Inferior parietal cortex (tissue), 1 donor: ENCODE results near the gene FUBP1.
A peak's percentile ranks its signal among the peaks of the same experiment; 100 is the strongest.
"Not testable (repeated sequence)": the region's sequence is repeated elsewhere in the genome, so short reads cannot be mapped to it uniquely, and the experiment has no call there.

Experiments used
- DNase-seq: peaks from one replicate; pipeline ENCODE4 v3.0.0-alpha.2; 2016; ENCODE audit errors: extremely low spot score

FUBP1 gene

DNA sequence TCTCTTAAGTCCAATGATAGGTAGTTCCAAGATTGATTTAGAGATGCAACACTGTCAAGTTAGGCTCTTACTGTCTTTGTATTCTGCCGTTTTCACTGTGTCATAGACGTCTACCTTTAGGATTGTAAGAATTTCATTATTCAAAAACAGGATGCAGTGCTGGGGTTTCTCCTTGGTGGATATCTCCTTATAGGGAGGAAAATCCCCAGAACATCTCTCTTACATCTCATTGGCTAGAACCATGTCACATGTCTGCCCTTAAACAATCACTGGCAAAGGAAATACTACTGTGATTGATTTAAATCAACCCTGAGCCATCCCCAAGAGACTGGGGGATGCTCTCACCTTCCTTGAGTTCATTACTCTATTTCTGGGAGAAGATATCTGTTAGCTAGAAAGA is 10.9 kb upstream of the FUBP1 start:
- DNase-seq = no peak

DNA sequence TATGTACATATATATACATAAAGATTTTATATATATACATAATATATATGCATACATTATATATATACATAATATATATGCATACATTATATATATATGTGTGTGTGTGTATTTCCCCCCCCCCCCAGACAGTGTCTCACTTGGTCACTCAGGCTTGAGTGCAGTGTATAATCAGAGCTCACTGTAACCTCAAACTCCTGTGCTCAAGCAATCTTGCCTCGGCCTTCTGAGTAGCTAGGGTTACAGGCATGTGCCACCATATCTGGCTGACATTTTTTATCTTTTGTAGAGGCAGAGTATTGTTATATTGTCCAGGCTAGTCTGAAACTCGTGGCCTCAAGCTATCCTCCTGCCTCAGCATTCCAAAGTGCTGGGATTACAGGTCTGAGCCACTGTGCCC is 9.0 kb upstream of the FUBP1 start:
- DNase-seq = no peak

DNA sequence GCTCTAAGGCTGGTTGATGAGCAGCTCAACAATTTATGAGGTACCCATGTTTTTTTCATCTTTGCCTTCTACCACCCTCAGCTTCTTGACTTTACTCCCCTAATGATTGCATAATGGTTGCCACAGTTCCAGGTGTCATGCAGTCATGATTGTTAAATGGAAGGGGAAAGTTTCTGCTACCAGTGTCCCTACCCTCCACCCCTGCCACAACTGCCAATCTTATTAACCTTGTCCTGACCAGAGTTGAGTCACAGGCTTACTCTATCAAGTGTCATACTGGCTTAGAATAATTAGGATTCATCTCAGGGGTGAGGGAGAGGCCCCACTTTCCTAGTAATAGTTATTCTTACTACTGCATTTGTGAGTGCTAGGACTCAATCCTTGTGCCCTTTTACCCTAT is 7.9 kb upstream of the FUBP1 start:
- DNase-seq = no peak

DNA sequence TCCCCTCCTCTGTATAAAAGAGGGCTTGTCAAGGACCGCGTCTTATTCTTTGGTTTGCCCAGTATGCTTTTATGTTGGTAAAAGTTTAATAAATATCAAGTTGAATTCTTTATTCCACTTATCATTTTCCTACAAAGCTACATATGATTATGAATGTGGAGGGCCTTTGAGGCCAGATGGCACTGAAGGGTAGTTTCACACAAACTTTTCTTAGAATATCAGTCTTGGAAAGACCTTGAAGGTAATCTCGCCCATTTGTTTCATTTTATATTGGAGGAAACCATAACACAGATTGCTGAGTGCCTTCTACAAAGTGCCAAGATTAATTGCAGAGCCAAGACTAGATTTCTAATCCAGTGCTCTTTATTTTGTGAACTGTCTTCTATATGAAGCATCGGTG is 5.8 kb upstream of the FUBP1 start:
- no peak for DNase-seq

DNA sequence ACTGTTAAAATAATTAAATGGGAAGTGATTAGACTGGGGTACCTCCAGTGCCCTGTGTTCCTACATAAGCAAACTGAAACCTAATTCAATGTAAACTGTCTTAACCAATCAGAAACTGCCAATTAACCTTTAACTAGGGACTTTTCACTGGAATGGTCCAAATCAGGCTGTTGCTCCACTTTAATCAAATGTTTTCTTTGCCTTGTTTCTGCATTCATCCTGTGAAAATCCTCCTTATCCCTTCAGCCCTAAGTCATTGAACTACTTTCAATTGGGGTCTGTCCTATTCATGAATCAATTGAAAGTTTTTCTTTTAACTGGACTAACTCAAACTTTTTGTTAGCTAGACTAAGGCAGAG is 5.1 kb upstream of the FUBP1 start:
- DNase-seq = no peak

DNA sequence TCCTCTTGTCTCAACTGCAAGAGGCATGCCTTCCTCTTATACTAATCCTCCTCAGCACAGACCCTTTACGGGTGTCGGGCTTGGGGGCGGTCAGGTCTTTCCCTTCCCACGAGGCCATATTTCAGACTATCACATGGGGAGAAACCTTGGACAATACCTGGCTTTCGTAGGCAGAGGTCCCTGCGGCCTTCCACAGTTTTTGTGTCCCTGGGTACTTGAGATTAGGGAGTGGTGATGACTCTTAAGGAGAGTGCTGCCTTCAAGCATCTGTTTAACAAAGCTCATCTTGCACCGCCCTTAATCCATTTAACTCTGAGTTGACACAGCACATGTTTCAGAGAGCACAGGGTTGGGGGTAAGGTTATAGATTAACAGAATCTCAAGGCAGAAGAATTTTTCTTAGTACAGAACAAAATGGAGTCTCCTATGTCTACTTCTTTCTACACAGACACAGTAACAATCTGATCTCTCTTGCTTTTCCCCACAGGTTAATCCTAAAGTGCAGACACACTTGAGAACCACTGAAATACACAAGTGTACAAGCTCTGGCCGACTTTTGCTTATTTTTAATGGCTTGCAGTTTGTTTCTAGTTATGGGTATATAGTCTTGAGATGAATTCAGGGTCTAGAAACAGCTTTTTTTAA is 4.6 kb upstream of the FUBP1 start:
- not testable (repeated sequence) for DNase-seq

DNA sequence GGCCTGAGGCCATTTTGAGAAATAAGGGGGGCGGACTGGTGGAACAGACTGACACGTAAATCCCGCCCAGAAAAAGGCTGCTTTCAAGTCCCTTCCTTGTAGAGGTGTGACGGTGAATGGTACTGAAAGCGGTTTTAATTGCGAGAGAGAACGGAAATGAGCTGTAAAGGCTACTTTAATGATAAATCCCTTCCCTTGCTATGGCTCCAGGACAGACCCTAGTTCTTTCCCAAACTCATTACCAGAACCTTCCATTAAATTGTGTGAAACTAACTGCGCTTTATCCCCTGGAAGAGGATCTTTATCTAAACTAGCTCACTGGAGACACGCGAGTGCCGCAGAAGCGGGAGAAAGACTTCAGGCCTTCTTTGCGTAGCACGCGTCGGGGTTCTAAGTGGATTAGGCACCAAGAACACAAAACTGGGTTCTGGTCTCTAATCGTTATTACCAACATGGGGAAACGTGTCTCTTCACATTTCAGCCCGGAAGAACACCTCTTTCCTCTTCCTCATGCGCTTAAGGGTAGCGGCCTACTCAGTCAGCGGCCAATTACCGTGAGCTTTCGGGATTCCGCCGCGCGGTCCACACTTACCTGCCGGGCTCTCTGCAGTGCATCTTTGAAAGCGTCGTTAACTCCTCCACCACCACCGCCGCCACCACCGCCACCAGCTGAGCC is 441 bp downstream of the FUBP1 start:
- peak; percentile 71 for DNase-seq

DNA sequence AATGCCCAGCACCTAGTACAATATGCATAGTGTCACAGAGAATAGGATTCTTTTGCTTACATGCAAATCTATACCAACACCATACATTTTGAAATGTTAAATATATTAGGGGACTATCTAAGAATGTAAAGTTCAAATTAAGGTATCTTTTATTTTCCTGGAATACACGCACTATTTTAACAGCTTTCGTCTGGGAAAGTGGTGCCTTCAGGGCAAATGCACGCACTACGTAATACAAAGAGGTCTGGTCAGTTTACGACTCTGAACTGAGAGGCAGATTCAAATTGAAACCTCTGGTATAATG is 931 bp downstream of the FUBP1 start:
- no peak for DNase-seq

DNA sequence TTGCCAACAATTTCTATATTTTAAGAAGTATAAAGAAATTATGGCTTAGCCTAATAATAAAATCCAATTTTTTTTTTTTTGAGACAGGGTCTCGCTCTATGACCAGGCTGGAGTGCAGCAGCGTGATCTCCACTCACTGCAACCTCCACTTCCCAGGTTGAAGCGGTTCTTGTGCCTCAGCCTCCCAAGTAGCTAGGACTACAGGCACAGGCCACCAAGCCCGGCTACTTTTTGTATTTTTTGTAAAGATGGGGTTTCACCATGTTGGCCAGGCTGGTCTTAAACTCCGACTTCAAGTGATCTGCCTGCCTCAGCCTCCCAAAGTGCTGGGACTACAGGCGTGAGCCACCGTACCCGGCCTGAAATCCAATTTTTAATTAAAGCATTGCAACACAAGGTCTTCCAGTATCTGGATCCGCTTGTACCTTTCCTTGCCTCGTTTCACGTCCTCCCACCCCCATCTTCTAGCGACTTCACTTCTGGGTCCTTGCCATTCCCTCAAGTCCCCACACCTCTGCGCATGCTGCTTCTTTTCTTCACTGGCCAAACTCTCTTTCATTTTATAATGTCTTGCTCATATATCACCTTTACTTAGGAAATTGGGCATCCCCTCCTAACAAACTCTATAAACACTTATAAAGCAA is 2.3 kb downstream of the FUBP1 start:
- DNase-seq = no peak

DNA sequence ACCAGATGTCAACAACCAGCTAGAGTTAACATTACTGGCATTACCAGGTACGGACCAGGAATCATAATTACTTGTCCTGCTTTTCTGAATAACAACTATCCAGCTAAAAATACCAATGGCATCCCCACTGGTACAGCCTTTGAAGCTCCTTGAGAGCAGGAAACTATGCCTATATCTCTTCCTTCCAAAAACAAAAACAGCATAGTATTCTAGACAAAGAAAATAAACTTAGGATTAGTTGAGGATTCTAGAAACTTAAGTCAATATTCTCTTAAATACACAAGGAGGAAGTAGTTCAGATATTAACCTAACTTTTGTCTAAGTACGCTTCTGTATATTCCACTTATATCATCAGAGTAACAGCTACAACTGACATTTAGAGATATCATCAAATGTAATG is 3.0 kb downstream of the FUBP1 start:
- DNase-seq = no peak

DNA sequence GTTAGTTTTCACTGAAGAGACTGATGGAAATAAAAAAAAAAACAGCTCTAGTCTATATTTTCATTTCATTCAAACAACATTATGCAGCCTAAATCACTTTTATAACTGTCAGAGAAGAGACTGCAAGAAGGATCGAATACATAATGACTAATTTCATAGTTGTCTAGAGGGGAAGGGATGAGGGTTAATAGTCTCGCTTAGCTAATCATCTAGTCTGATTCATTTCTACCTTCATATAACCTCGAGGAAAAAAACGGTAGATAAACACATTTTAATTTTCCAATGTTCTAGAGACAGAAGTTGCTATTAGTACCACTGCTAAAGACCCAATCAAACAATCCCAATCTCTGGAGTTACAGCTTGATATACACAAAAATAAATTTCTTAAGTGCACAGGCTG is 3.5 kb downstream of the FUBP1 start:
- no peak for DNase-seq

DNA sequence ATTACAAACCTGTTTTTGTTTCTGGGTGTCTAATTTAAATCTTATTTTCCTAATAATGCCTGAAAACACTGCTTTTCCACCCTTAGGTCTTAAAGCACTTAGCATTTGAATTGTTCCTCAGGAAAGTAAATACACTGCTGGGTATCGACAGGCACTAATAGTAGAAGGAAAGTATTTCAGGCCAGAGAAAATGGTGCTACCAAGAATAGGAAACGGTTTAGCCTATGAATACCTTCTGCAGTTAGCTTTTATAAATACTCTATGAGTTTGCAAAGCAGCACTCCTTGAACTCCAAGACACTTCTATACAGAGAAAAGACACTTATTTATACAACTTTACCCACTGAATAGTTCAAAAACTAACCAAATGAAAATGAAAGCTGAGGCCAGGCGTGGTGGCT is 6.8 kb downstream of the FUBP1 start:
- DNase-seq = no peak

DNA sequence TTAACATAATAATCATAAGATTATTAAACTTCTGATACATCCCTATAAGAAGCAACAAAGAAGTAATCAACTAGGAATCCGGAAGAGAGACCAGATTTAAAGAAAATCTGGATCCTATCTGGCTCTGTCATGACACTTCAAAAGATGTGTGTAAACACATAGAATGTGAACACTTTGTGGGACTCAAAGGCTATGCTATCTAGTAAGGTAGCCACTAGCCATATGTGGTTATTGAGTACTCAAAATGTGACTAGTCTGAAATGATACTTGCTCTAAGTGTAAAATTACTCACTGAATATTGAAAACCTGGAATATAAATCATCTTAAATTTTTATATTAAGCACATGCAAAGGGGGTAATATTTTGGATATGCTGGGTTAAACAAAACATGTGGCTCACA is 8.7 kb downstream of the FUBP1 start:
- DNase-seq = no peak

DNA sequence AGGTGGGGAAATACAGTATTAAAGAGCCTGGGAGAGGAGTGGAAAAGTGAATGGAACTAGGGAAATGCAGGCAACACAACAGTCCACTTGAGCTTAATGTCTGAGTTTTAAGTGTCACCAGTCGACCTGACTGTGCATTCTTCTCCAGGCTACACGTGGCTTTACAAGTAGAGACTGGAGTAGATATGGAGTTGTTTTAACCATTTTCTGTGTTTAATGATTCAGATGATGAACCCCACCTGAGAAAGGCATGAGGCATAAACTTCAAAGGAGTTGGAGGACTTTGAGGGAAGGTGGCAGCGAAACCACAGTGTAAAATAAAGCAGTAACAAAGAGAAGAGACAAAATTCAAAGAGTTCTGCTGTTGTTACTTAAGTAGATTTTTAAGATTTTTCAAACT is 12.6 kb downstream of the FUBP1 start:
- no peak for DNase-seq

DNA sequence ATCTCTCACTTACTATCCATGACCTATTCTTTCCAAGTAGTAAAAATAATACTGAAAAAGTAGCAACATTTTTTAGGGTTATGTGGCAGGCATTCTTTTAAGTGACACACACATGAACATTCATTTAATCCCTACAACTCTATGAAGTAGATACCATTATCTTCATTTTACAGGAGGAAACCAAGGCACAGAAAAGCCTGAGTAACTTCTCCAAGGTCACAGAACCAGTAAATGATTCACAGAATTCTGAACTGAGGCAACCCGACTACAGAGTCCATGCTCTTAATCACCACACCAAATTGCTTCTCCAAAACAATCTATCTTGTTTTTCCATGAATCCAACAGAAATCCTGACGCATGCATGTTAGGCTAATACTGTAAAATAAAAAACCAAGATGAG is 17.5 kb downstream of the FUBP1 start:
- DNase-seq = no peak

DNA sequence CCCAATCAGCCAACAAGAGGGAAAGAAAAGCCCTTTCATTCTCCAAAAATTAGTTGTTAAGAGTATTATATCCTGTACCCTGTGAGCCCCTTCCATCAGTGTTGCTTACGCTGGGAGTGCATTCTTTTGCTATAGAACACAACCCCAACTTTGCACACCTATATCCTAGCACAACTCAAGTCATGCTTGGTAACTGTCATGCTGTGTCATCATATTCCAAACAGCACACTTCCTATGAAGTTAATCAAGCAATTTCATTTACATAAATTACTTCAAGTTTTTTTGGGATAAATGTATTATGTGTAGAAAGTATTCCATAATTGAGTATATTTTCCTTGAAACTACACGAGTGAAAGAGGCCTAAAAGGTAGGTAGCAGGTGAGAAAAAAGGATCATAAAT is 20.0 kb downstream of the FUBP1 start:
- DNase-seq = no peak

DNA sequence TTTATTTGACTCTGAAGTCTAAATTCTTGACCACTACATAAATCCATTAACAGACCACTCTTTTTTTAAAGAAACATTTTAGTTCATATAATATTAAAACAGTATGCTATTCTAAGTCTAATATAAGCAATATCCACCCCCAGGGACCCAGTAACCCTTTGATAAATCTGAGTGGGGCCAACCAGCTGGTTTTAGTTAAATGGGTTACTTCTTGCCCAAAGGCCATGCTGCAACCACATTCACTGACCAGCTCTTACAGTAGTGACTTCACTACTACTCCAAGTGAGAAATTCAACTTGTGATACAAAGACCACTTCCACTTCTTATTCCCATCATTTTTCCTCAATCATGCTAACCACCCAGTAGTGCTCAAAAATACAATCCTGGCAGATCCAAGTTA is 20.5 kb downstream of the FUBP1 start:
- DNase-seq = no peak

DNA sequence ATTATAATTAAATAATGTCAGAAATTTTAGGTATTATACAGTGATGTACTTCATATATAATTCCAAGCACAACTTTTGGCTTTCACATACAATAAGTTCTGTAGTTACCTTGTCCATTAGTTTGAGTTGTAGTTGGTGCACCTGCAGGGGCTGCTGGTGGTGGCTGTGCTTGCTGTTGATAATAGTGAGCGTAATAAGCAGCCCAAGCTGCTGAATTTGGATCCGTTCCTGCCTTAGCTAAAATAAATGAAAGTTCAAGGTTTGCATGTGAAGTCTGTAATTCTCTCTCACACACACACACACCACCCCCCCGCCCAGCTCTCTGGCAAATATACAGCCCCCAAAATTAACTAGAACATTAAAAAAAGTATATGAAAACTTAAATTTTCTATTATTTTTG is 22.4 kb downstream of the FUBP1 start:
- no peak for DNase-seq

DNA sequence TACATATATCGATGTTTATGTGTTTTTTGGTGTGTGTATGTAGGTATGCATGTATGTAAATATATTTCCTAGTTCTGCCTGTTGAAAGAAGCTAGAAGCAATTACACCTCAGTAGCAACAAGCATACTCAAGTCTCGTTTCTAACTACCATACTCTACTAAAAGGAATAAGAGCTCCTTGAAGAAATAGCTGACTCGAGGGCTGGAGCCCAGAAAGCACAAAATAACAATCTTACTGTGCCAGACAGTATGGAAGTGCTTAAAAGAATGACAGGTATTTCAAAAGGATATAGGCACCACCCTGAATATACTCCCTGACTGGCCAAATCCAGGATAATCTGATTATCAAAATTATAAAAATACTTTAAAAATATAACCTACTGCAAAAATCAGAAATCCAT is 23.2 kb downstream of the FUBP1 start:
- DNase-seq = no peak

DNA sequence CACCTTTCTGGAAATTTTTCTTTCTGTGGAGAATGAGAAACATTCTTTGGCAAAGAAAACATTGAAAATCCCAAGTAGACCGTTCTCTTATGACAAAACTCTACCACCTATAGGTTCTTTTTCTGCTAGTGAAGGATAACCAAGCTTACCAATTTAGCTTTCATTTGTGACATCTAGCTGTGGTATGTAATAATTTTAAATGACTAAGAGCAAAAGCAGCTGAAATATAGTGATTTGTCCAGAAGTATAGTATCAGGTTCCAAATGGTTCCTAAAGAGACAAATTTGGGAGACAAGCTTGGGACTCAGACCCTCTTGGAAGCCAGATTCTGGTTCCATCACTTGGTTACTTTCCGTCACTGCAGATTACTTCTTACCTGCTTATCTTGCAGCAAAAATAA is 24.4 kb downstream of the FUBP1 start:
- DNase-seq = no peak

DNA sequence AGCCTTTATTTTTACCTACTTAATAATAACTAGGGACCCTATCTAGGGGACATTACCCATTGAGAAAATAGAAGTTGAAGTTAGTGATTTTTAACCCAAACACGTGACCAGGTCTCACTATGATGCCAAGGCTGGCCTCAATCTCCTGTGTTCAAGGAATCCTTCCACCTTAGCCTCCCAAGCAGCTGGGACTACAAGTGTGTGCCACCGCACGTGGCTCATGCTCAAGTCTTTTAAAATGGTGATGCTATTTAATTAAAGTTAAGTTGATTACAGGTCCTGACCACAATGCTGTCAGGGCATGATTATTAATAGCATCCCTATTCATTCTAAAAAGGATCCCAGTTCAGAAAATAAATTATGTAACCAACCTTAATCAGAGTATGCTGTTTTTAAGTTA is 25.0 kb downstream of the FUBP1 start:
- DNase-seq = no peak

DNA sequence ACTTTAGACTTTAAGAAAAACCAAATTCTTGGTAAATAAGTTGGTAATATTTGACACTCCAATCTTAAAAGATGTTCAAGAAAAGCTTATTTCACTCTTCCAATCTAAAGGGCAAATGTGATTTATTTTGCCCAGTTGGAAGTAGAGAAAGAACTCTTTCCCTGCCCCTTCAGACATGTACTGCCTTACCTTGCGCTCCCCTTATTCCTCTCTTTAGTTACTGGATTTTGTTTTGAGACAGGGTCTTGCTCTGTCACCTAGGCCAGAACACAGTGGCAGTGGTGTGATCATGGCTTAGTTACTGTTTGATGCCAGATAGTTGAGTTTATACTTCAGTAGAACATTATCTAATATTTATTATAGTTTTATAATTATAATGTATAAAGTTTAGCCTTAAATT is 27.5 kb downstream of the FUBP1 start:
- no peak for DNase-seq

DNA sequence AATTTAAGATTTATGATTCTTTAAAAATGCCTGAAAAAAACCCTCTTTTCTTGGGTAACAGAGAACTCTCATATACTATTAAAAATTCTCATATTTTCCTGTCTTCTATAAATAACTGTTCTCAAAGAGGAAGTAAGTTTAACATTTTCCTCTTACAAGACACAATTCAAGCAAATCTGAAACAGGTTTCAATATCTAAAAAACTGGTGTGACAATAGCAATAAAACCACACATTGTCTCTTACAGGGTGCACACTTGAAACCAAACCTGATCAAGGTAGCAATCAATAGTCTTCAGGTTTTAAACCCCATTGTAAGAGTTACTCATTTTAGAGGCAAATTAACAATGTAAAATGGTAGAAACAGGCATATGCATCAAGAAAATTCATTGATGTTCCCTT is 28.0 kb downstream of the FUBP1 start:
- no peak for DNase-seq
